ENCODE results near the gene CSRP1. TPM values are rescaled to one million over a fixed set of nuclear protein-coding genes. Genes with fewer than 3 reads are reported as not detected.

CSRP1 gene
- total RNA-seq, 5 donors from 2014 or later (not counting 1 experiment from before 2014, with no cell fraction given): 35.0 to 47.2 (median 36.8) TPM

GRCh38 chr1:201503397-201504176, 3.3 kb downstream of the CSRP1 start:
- peaks cover 33 to 46% (median 38%) of the 10 kb centered on the region in 3 donors for H3K4me1 Mint-ChIP-seq
- CTCF ChIA-PET: interaction anchor here (0.6 to 3.8 kb wide), 6 partner anchors 9 to 63 kb away, joined by 3 to 20 read pairs (median 8); no protein-coding TSS in a partner anchor

GRCh38 chr1:201502511-201502857, 4.4 kb downstream of the CSRP1 start:
- Histone ChIP-seq H3K9me3 (no peaks in the 10 kb centered on the region), H3K4me1 (ENCODE audit: control insufficient read depth in 1 of 2, extremely low read depth in 1 of 2, insufficient read depth in 2 of 2, low read length in 2 of 2) (peaks cover 13 to 25% of the 10 kb centered on the region in 2 experiments), H3K4me3 (ENCODE audit: control insufficient read depth in 1 of 2, extremely low read depth in 1 of 2, low read length in 1 of 2) (no peak overlapping the region), H3K36me3 (ENCODE audit: control insufficient read depth in 2 of 2, extremely low read depth in 1 of 2, insufficient read depth in 1 of 2, low read length in 1 of 2) (peaks cover 0 to 6% of the 10 kb centered on the region in 2 donors), H3K27me3 (replicated peaks in 1 of 2; ENCODE audit: control insufficient read depth in 2 of 2, extremely low read depth in 1 of 2, insufficient read depth in 2 of 2, low read length in 1 of 2) (no peaks in the 10 kb centered on the region), H3K27ac (ENCODE audit: low read length) (no peak overlapping the region)
- no peaks in the 10 kb centered on the region for H3K36me3 Mint-ChIP-seq
- CTCF ChIA-PET: interaction anchor here (0.9 to 3.8 kb wide), 3 partner anchors 10 to 20 kb away, joined by 9 to 20 read pairs (median 18); no protein-coding TSS in a partner anchor
- 100% methylated on average over 1 of the region's 3 CpGs for WGBS (ENCODE audit: insufficient coverage)
- H3K27ac Mint-ChIP-seq: no peak overlapping the region
- DNase-seq: no peak
- no peak overlapping the region for H3K4me3 Mint-ChIP-seq
- peaks cover 32 to 40% (median 33%) of the 10 kb centered on the region in 3 donors for H3K4me1 Mint-ChIP-seq
- POLR2A ChIA-PET: interaction anchor here in 1 of 2 donors (0.5 kb wide), 1 partner anchor 18 kb away, joined by 4 read pairs; no protein-coding TSS in a partner anchor
- no peaks in the 10 kb centered on the region for H3K27me3 Mint-ChIP-seq
- H3K9me3 Mint-ChIP-seq: no peaks in the 10 kb centered on the region
- no peak for ATAC-seq (replicated peaks in 1 of 4)

More at GRCh38 chr1:201503397-201504176, 3.3 kb downstream of the CSRP1 start:
- Histone ChIP-seq H3K27ac (ENCODE audit: low read length) (no peak overlapping the region), H3K9me3 (no peaks in the 10 kb centered on the region), H3K4me1 (ENCODE audit: control insufficient read depth in 1 of 2, extremely low read depth in 1 of 2, insufficient read depth in 2 of 2, low read length in 2 of 2) (peaks cover 16 to 32% of the 10 kb centered on the region in 2 experiments), H3K4me3 (ENCODE audit: control insufficient read depth in 1 of 2, extremely low read depth in 1 of 2, low read length in 1 of 2) (no peak overlapping the region), H3K27me3 (replicated peaks in 1 of 2; ENCODE audit: control insufficient read depth in 2 of 2, extremely low read depth in 1 of 2, insufficient read depth in 2 of 2, low read length in 1 of 2) (no peaks in the 10 kb centered on the region), H3K36me3 (ENCODE audit: control insufficient read depth in 2 of 2, extremely low read depth in 1 of 2, insufficient read depth in 1 of 2, low read length in 1 of 2) (peaks cover 0 to 4% of the 10 kb centered on the region in 2 donors)
- ATAC-seq (replicated peaks in 1 of 4) (no peak), DNase-seq (no peak)
- Mint-ChIP-seq H3K9me3 (no peaks in the 10 kb centered on the region), H3K36me3 (no peaks in the 10 kb centered on the region), H3K27ac (no peak overlapping the region), H3K27me3 (no peaks in the 10 kb centered on the region), H3K4me3 (no peak overlapping the region)
- 89% methylated on average over 6 of the region's 13 CpGs for WGBS (ENCODE audit: insufficient coverage)
- POLR2A ChIA-PET: interaction anchor here in 1 of 2 donors (0.6 kb wide), 1 partner anchor 56 kb away, joined by 4 read pairs; no protein-coding TSS in a partner anchor

GRCh38 chr1:201501812-201502510, 5.0 kb downstream of the CSRP1 start:
- ChIA-PET POLR2A (interaction anchor here in 1 of 2 donors (0.5 kb wide), 1 partner anchor 18 kb away, joined by 4 read pairs; no protein-coding TSS in a partner anchor), CTCF (interaction anchor here (0.9 to 3.8 kb wide), 5 partner anchors 9 to 21 kb away, joined by 3 to 20 read pairs (median 6); no protein-coding TSS in a partner anchor)
- DNase-seq (no peak), ATAC-seq (replicated peaks in 1 of 4) (no peak)
- Histone ChIP-seq H3K36me3 (ENCODE audit: control insufficient read depth in 2 of 2, extremely low read depth in 1 of 2, insufficient read depth in 1 of 2, low read length in 1 of 2) (peaks cover 0 to 6% of the 10 kb centered on the region in 2 donors), H3K27me3 (replicated peaks in 1 of 2; ENCODE audit: control insufficient read depth in 2 of 2, extremely low read depth in 1 of 2, insufficient read depth in 2 of 2, low read length in 1 of 2) (no peaks in the 10 kb centered on the region), H3K4me3 (ENCODE audit: control insufficient read depth in 1 of 2, extremely low read depth in 1 of 2, low read length in 1 of 2) (no peak overlapping the region), H3K9me3 (no peaks in the 10 kb centered on the region), H3K27ac (ENCODE audit: low read length) (no peak overlapping the region), H3K4me1 (ENCODE audit: control insufficient read depth in 1 of 2, extremely low read depth in 1 of 2, insufficient read depth in 2 of 2, low read length in 2 of 2) (peaks cover 10 to 22% of the 10 kb centered on the region in 2 experiments)
- H3K27ac Mint-ChIP-seq: no peak overlapping the region
- no peaks in the 10 kb centered on the region for H3K9me3 Mint-ChIP-seq
- no peaks in the 10 kb centered on the region for H3K27me3 Mint-ChIP-seq
- peaks cover 29 to 36% (median 33%) of the 10 kb centered on the region in 3 donors for H3K4me1 Mint-ChIP-seq
- no peak overlapping the region for H3K4me3 Mint-ChIP-seq
- WGBS (ENCODE audit: insufficient coverage): 100% methylated on average over 2 of the region's 10 CpGs
- no peaks in the 10 kb centered on the region for H3K36me3 Mint-ChIP-seq

GRCh38 chr1:201501144-201501543, 5.8 kb downstream of the CSRP1 start:
- Mint-ChIP-seq H3K9me3 (no peaks in the 10 kb centered on the region), H3K36me3 (no peaks in the 10 kb centered on the region), H3K4me3 (no peak overlapping the region), H3K27ac (no peak overlapping the region), H3K27me3 (no peaks in the 10 kb centered on the region), H3K4me1 (peaks cover 24 to 31% (median 27%) of the 10 kb centered on the region in 3 donors)
- WGBS (ENCODE audit: insufficient coverage): 96% methylated on average over 8 of the region's 8 CpGs
- H3K9me3 ChIP-seq: no peaks in the 10 kb centered on the region
- POLR2A ChIA-PET: no interaction called here
- H3K27me3 ChIP-seq (replicated peaks in 1 of 2; ENCODE audit: control insufficient read depth in 2 of 2, extremely low read depth in 1 of 2, insufficient read depth in 2 of 2, low read length in 1 of 2): no peaks in the 10 kb centered on the region
- CTCF ChIA-PET: interaction anchor here (1.0 to 3.8 kb wide), 4 partner anchors 10 to 20 kb away, joined by 3 to 20 read pairs (median 6); no protein-coding TSS in a partner anchor
- peaks cover 0 to 6% of the 10 kb centered on the region in 2 donors for H3K36me3 ChIP-seq (ENCODE audit: control insufficient read depth in 2 of 2, extremely low read depth in 1 of 2, insufficient read depth in 1 of 2, low read length in 1 of 2)
- H3K4me1 ChIP-seq (ENCODE audit: control insufficient read depth in 1 of 2, extremely low read depth in 1 of 2, insufficient read depth in 2 of 2, low read length in 2 of 2): peaks cover 8 to 16% of the 10 kb centered on the region in 2 experiments
- no peak overlapping the region for H3K27ac ChIP-seq (ENCODE audit: low read length)
- ATAC-seq (replicated peaks in 1 of 4) (no peak), DNase-seq (no peak)
- no peak overlapping the region for H3K4me3 ChIP-seq (ENCODE audit: control insufficient read depth in 1 of 2, extremely low read depth in 1 of 2, low read length in 1 of 2)

- Histone ChIP-seq H3K27me3 (replicated peaks in 1 of 2; ENCODE audit: control insufficient read depth in 2 of 2, extremely low read depth in 1 of 2, insufficient read depth in 2 of 2, low read length in 1 of 2) (no peaks in the 10 kb centered on the region), H3K9me3 (no peaks in the 10 kb centered on the region), H3K27ac (ENCODE audit: low read length) (no peak overlapping the region), H3K4me1 (ENCODE audit: control insufficient read depth in 1 of 2, extremely low read depth in 1 of 2, insufficient read depth in 2 of 2, low read length in 2 of 2) (peaks cover 4 to 11% of the 10 kb centered on the region in 2 experiments), H3K4me3 (ENCODE audit: control insufficient read depth in 1 of 2, extremely low read depth in 1 of 2, low read length in 1 of 2) (no peak overlapping the region), H3K36me3 (ENCODE audit: control insufficient read depth in 2 of 2, extremely low read depth in 1 of 2, insufficient read depth in 1 of 2, low read length in 1 of 2) (peaks cover 4 to 6% of the 10 kb centered on the region in 2 donors)
- WGBS (ENCODE audit: insufficient coverage): 100% methylated on average over 1 of the region's 4 CpGs
- H3K36me3 Mint-ChIP-seq: peaks cover 4% of the 10 kb centered on the region
- ChIA-PET POLR2A (no interaction called here), CTCF (interaction anchor here (0.5 to 3.8 kb wide), 5 partner anchors 11 to 58 kb away, joined by 3 to 20 read pairs (median 6); no protein-coding TSS in a partner anchor)
- no peaks in the 10 kb centered on the region for H3K9me3 Mint-ChIP-seq
- H3K4me3 Mint-ChIP-seq: no peak overlapping the region
- H3K4me1 Mint-ChIP-seq: peaks cover 20 to 27% (median 23%) of the 10 kb centered on the region in 3 donors
- H3K27me3 Mint-ChIP-seq: no peaks in the 10 kb centered on the region
- H3K27ac Mint-ChIP-seq: no peak overlapping the region
- ATAC-seq (replicated peaks in 1 of 4): no peak
- DNase-seq: no peak
These were observed 6.2 kb downstream of the CSRP1 start for GRCh38 chr1:201500670-201501120.
